Spleen (tissue), 11 donors: ENCODE measurements around the gene MGST2. TPM values are rescaled to one million over a fixed set of nuclear protein-coding genes. Genes with fewer than 3 reads are reported as not detected.

Source experiments
- DNase-seq: peaks from one replicate; pipeline ENCODE4 v3.0.0-alpha.2; 2020
- H3K27ac ChIP-seq, 8 donors: fragments of 200-600 bp; sonication (generic) in 7 of 8; 1 replicate in 4 of 8; 2 replicates in 4 of 8; pipeline versions ENCODE4 v1.5.0 to v1.8.0; 2016 to 2021; ENCODE audit warnings: inconsistent platforms in 4 of 8, mild to moderate bottlenecking in 4 of 8, moderate library complexity in 1 of 8
- H3K27me3 ChIP-seq, 7 donors: fragments of 200-600 bp; sonication (generic) in 6 of 7; replicated peaks in 1 of 7; 1 replicate in 4 of 7; 2 replicates in 3 of 7; pipeline versions ENCODE4 v1.5.0 to v1.8.0; 2016 to 2021; ENCODE audit warnings: inconsistent platforms in 3 of 7, mild to moderate bottlenecking in 1 of 7
- H3K36me3 ChIP-seq, 6 donors: fragments of 200-600 bp; sonication (generic) in 5 of 6; 1 replicate in 4 of 6; 2 replicates in 2 of 6; pipeline versions ENCODE4 v1.5.0 to v1.8.0; 2016 to 2021; ENCODE audit warnings: inconsistent platforms in 2 of 6
- H3K4me1 ChIP-seq, 6 donors: fragments of 200-600 bp; sonication (generic) in 5 of 6; 1 replicate in 3 of 6; 2 replicates in 3 of 6; pipeline versions ENCODE4 v1.5.0 to v1.8.0; 2016 to 2021; ENCODE audit warnings: inconsistent platforms in 3 of 6
- H3K4me3 ChIP-seq, 8 donors: fragments of 200-600 bp; sonication (generic) in 7 of 8; 1 replicate in 4 of 8; 2 replicates in 4 of 8; pipeline versions ENCODE4 v1.5.0 to v1.8.0; 2016 to 2021; ENCODE audit warnings: inconsistent platforms in 4 of 8, mild to moderate bottlenecking in 4 of 8, moderate library complexity in 2 of 8
- H3K9me3 ChIP-seq, 8 donors: fragments of 200-600 bp; sonication (generic) in 7 of 8; 1 replicate in 4 of 8; 2 replicates in 4 of 8; pipeline versions ENCODE4 v1.5.0 to v1.8.0; 2016 to 2021; ENCODE audit warnings: inconsistent platforms in 4 of 8
- CTCF ChIP-seq, 11 experiments: fragments of 200-600 bp in 7 of 11; fragments of 450-650 bp in 4 of 11; sonication (generic) in 4 of 11; IDR thresholded peaks in 8 of 11; conservative IDR thresholded peaks in 3 of 11; 1 replicate in 7 of 11; 2 replicates in 4 of 11; pipeline versions ENCODE4 v1.4.0 to v1.8.0; 2016 to 2021; ENCODE audit warnings: antibody characterized with exemption in 11 of 11, inconsistent platforms in 4 of 11, mild to moderate bottlenecking in 1 of 11
- POLR2A ChIP-seq, 3 donors: fragments of 450-650 bp; IDR thresholded peaks; one replicate each; pipeline ENCODE4 v1.5.1; 2017; ENCODE audit warnings: antibody characterized with exemption in 3 of 3, mild to moderate bottlenecking in 1 of 3
- POLR2AphosphoS5 ChIP-seq, 3 donors: sonication (generic); formaldehyde crosslinking; IDR thresholded peaks; one replicate each; pipeline ENCODE4 v1.5.1; 2017; ENCODE audit warnings: antibody characterized with exemption in 3 of 3
- WGBS, 5 donors: extraction: QIAGEN DNeasy Blood & Tissue Kit in 3 of 5; methylation state at CpG; one replicate each; pipeline versions ENCODE4 v1.1.5 to v1.1.7; 2013 to 2018; 5-methylcytosine and 5-hydroxymethylcytosine counted together
- intact Hi-C: fragments of 100-400 bp; cut with DNase I; formaldehyde crosslinking; loops from one replicate; pipeline ENCODE4 v1.15.0; 2023; ENCODE audit warnings: low total_unique reads
- polyA plus RNA-seq, 3 donors: library from polyadenylated mRNA; stranded (reverse); fragments of 200-250 nt; gene quantifications; one replicate each; pipeline ENCODE4 v1.2.1, GENCODE V29; 2013
- total RNA-seq, 7 donors: library from RNA; depleted of rRNA in 3 of 7; stranded (reverse); fragments of >200 nt in 3 of 7; fragmentation: NEBNext Ultra II Directional in 4 of 7; extraction: Animal tissue kit (Norgen Biotek cat#: 25700) in 4 of 7; gene quantifications; one replicate each; pipeline versions ENCODE4 v1.1.0 to v1.2.1, GENCODE V29; 2016 to 2021
- donor health status: healthy with polysubstance abuse.
- donor health status: DM: no; HTN: no; CAD: no; lungs with moderate emphysema.
- donor health status: DM: no; HTN: no; CAD: no.
- donor health status: Bipolar disorder and iron deficiency.
- donor health status: healthy.
- donor health status: DM: no; HTN: no; CAD: no.
- donor health status: DM: yes; HTN: yes; CAD: no.

The MGST2 gene
- total and polyA plus RNA-seq, 10 donors, result 26.9 to 114 (median 59.6) TPM

- H3K4me1 ChIP-seq, result no peaks in the 10 kb centered on the region
- DNase-seq, result no peak
- intact Hi-C loops, result no loop called here
- H3K4me3 ChIP-seq, result no peak overlapping the region
- no peak for TF ChIP-seq POLR2AphosphoS5 (IDR thresholded peaks at IDR 0.05)
- no peak for TF ChIP-seq POLR2A (IDR thresholded peaks at IDR 0.05)
- TF ChIP-seq CTCF (IDR thresholded peaks at IDR 0.05 in 8 of 11, conservative IDR thresholded peaks at IDR 0.05 in 3 of 11), result no peak
- 90 to 100% (median 91%) methylated on average over 2 of the region's 2 CpGs for WGBS, 5 donors
- no peak overlapping the region for H3K27ac ChIP-seq
- H3K36me3 ChIP-seq, result peaks cover 0 to 37% (median 0%) of the 10 kb centered on the region in 6 donors
- no peaks in the 10 kb centered on the region for H3K27me3 ChIP-seq
- no peaks in the 10 kb centered on the region for H3K9me3 ChIP-seq
Observed at GRCh38 chr4:139725236-139725635, 59.6 kb downstream of the MGST2 start.

- Histone ChIP-seq H3K36me3 (peaks cover 0 to 42% (median 0%) of the 10 kb centered on the region in 6 donors), H3K27me3 (no peaks in the 10 kb centered on the region), H3K4me3 (no peak overlapping the region), H3K9me3 (no peaks in the 10 kb centered on the region), H3K4me1 (no peaks in the 10 kb centered on the region), H3K27ac (no peak overlapping the region)
- DNase-seq, result no peak
- TF ChIP-seq CTCF (IDR thresholded peaks at IDR 0.05 in 8 of 11, conservative IDR thresholded peaks at IDR 0.05 in 3 of 11) (no peak), POLR2AphosphoS5 (IDR thresholded peaks at IDR 0.05) (no peak), POLR2A (IDR thresholded peaks at IDR 0.05) (no peak)
- 81 to 90% (median 84%) methylated on average over 3 of the region's 3 CpGs for WGBS, 5 donors
- intact Hi-C loops, result no loop called here
Observed at GRCh38 chr4:139726615-139727014, 61.0 kb downstream of the MGST2 start.

- intact Hi-C loops, result no loop called here
- WGBS, 5 donors, result 89 to 94% (median 91%) methylated on average over 4 of the region's 4 CpGs
- no peak overlapping the region for H3K27ac ChIP-seq
- H3K36me3 ChIP-seq, result peaks cover 0 to 42% (median 0%) of the 10 kb centered on the region in 6 donors
- TF ChIP-seq POLR2AphosphoS5 (IDR thresholded peaks at IDR 0.05), result no peak
- no peak for TF ChIP-seq POLR2A (IDR thresholded peaks at IDR 0.05)
- no peak for TF ChIP-seq CTCF (IDR thresholded peaks at IDR 0.05 in 8 of 11, conservative IDR thresholded peaks at IDR 0.05 in 3 of 11)
- H3K27me3 ChIP-seq, result peaks cover 0 to 3% (median 0%) of the 10 kb centered on the region in 7 donors
- DNase-seq, result no peak
- H3K4me3 ChIP-seq, result no peak overlapping the region
- H3K4me1 ChIP-seq, result no peaks in the 10 kb centered on the region
- H3K9me3 ChIP-seq, result no peaks in the 10 kb centered on the region
Observed at GRCh38 chr4:139728146-139728545, 62.5 kb downstream of the MGST2 start.

- intact Hi-C loops, result no loop called here
- Histone ChIP-seq H3K4me3 (no peak overlapping the region), H3K27me3 (peaks cover 0 to 10% (median 0%) of the 10 kb centered on the region in 7 donors), H3K4me1 (peaks cover 0 to 3% (median under 1%) of the 10 kb centered on the region in 6 donors), H3K9me3 (no peaks in the 10 kb centered on the region), H3K27ac (no peak overlapping the region), H3K36me3 (peaks cover 0 to 42% (median 0%) of the 10 kb centered on the region in 6 donors)
- DNase-seq, result no peak
- 68 to 85% (median 83%) methylated on average over 3 of the region's 3 CpGs for WGBS, 5 donors
- TF ChIP-seq POLR2AphosphoS5 (IDR thresholded peaks at IDR 0.05) (no peak), POLR2A (IDR thresholded peaks at IDR 0.05) (no peak), CTCF (IDR thresholded peaks at IDR 0.05 in 8 of 11, conservative IDR thresholded peaks at IDR 0.05 in 3 of 11) (no peak)
Observed at GRCh38 chr4:139728840-139729239, 63.2 kb downstream of the MGST2 start.
